Erythroblast (primary cell): ENCODE measurements around the gene BHLHE41.

Experiments
- GATA1 ChIP-seq: IDR thresholded peaks from 2 replicates; pipeline ENCODE4 v1.6.1; 2011; ENCODE audit warnings: low read depth, mild to moderate bottlenecking, control low read depth, low read length, moderate library complexity
- POLR2A ChIP-seq: IDR thresholded peaks from 2 replicates; pipeline ENCODE4 v1.6.1; 2011; ENCODE audit warnings: mild to moderate bottlenecking, low read length

- TF ChIP-seq POLR2A (no peak), GATA1 (no peak)
These were observed 2.6 kb upstream of the BHLHE41 start for GRCh38 chr12:26127404-26127803.
